PC-3 (cell line): Measurements from ENCODE around the gene SUGCT.

ENCODE experiments used
- CTCF ChIP-seq: fragments of 300-600 bp; sonication (generic); conservative IDR thresholded peaks from 2 replicates; pipeline ENCODE4 v1.5.1; 2017; ENCODE audit warnings: antibody characterized with exemption, low read depth, mild to moderate bottlenecking, low read length
- EZH2 ChIP-seq: fragments of 300-600 bp; sonication (generic); IDR thresholded peaks from one replicate; pipeline ENCODE4 v1.6.1; 2017; ENCODE audit warnings: antibody characterized with exemption, mild to moderate bottlenecking, low read length; ENCODE audit not compliant: unreplicated experiment
- EZH2phosphoT487 ChIP-seq: fragments of 300-600 bp; sonication (generic); IDR thresholded peaks from 2 replicates; pipeline ENCODE4 v1.6.1; 2018; ENCODE audit warnings: mild to moderate bottlenecking, antibody characterized with exemption, low read length, borderline replicate concordance

GRCh38 chr7:40115936-40116335, 18.9 kb upstream of the SUGCT start:
- TF ChIP-seq CTCF (no peak), EZH2phosphoT487 (no peak), EZH2 (no peak)
